ENCODE data around the gene ZC3H12D.
A peak's percentile ranks its signal among the peaks of the same experiment; 100 is the strongest.

GRCh38 chr6:149454346-149454848, 30.4 kb downstream of the ZC3H12D start:
- TF ChIP-seq CTCF (conservative IDR thresholded peaks at IDR 0.05; ENCODE audit: low read depth, low read length) (no peak), EZH2phosphoT487 (IDR thresholded peaks at IDR 0.05; ENCODE audit: borderline replicate concordance, low read length) (peak; percentile 87)

All from PC-3 (cell line).